Measurements from ENCODE around the gene ATP13A3.

ATP13A3 gene

GRCh38 chr3:194392576-194392975, 94.2 kb downstream of the ATP13A3 start:
- DNase-seq (ENCODE audit: low read depth) = no peak

GRCh38 chr3:194390835-194391234, 96.0 kb downstream of the ATP13A3 start:
- DNase-seq (ENCODE audit: low read depth) = no peak

GRCh38 chr3:194389269-194389668, 97.5 kb downstream of the ATP13A3 start:
- no peak for DNase-seq (ENCODE audit: low read depth)

GRCh38 chr3:194387926-194388418, 98.8 kb downstream of the ATP13A3 start:
- no peak for DNase-seq (ENCODE audit: low read depth)

- no peak for DNase-seq (ENCODE audit: low read depth)
Measured at GRCh38 chr3:194387276-194387675, 99.5 kb downstream of the ATP13A3 start.

- DNase-seq (ENCODE audit: low read depth) = no peak
Measured at GRCh38 chr3:194386648-194387047, 100.2 kb downstream of the ATP13A3 start.

GRCh38 chr3:194386066-194386465, 100.7 kb downstream of the ATP13A3 start:
- no peak for DNase-seq (ENCODE audit: low read depth)

- DNase-seq (ENCODE audit: low read depth) = no peak
Measured at GRCh38 chr3:194384569-194385001, 102.2 kb downstream of the ATP13A3 start.

GRCh38 chr3:194384156-194384555, 102.6 kb downstream of the ATP13A3 start:
- no peak for DNase-seq (ENCODE audit: low read depth)

- no peak for DNase-seq (ENCODE audit: low read depth)
Measured at GRCh38 chr3:194383276-194383940, 103.4 kb downstream of the ATP13A3 start.

- no peak for DNase-seq (ENCODE audit: low read depth)
Measured at GRCh38 chr3:194382892-194383223, 103.9 kb downstream of the ATP13A3 start.

GRCh38 chr3:194382196-194382891, 104.5 kb downstream of the ATP13A3 start:
- no peak for DNase-seq (ENCODE audit: low read depth)

- no peak for DNase-seq (ENCODE audit: low read depth)
Measured at GRCh38 chr3:194381460-194381875, 105.3 kb downstream of the ATP13A3 start.

- no peak for DNase-seq (ENCODE audit: low read depth)
Measured at GRCh38 chr3:194380326-194380725, 106.5 kb downstream of the ATP13A3 start.

GRCh38 chr3:194379651-194380050, 107.2 kb downstream of the ATP13A3 start:
- no peak for DNase-seq (ENCODE audit: low read depth)

- no peak for DNase-seq (ENCODE audit: low read depth)
Measured at GRCh38 chr3:194379231-194379630, 107.6 kb downstream of the ATP13A3 start.

- DNase-seq (ENCODE audit: low read depth) = no peak
Measured at GRCh38 chr3:194377708-194378107, 109.1 kb downstream of the ATP13A3 start.

- DNase-seq (ENCODE audit: low read depth) = no peak
Measured at GRCh38 chr3:194376241-194376560, 110.6 kb downstream of the ATP13A3 start.

- no peak for DNase-seq (ENCODE audit: low read depth)
Measured at GRCh38 chr3:194375473-194376240, 111.1 kb downstream of the ATP13A3 start.

GRCh38 chr3:194374935-194375334, 111.9 kb downstream of the ATP13A3 start:
- no peak for DNase-seq (ENCODE audit: low read depth)

- DNase-seq (ENCODE audit: low read depth) = no peak
Measured at GRCh38 chr3:194373899-194374298, 112.9 kb downstream of the ATP13A3 start.

GRCh38 chr3:194373028-194373427, 113.8 kb downstream of the ATP13A3 start:
- no peak for DNase-seq (ENCODE audit: low read depth)

- DNase-seq (ENCODE audit: low read depth) = no peak
Measured at GRCh38 chr3:194370753-194371152, 116.0 kb downstream of the ATP13A3 start.
